IMR-90 (cell line): ENCODE data around the gene ASAP2.

Experiments
- BHLHE40 ChIP-seq: fragments of 150-350 bp; IDR thresholded peaks from 2 replicates; pipeline ENCODE4 v1.6.1; 2016; ENCODE audit warnings: mild to moderate bottlenecking, low read depth, low read length
- CHD1 ChIP-seq: IDR thresholded peaks from 2 replicates; pipeline ENCODE4 v1.6.1; 2012; ENCODE audit warnings: low read depth, low read length, improper control_type of control experiment
- MAFK ChIP-seq: IDR thresholded peaks from 2 replicates; pipeline ENCODE4 v1.6.1; 2012; ENCODE audit warnings: low read depth, low read length, improper control_type of control experiment
- MXI1 ChIP-seq: IDR thresholded peaks from 2 replicates; pipeline ENCODE4 v1.6.1; 2012; ENCODE audit warnings: low read depth, mild to moderate bottlenecking, low read length, moderate library complexity, borderline replicate concordance
- NFE2L2 ChIP-seq: fragments of 150-350 bp; IDR thresholded peaks from 2 replicates; pipeline ENCODE4 v1.6.1; 2016; ENCODE audit warnings: low read depth, mild to moderate bottlenecking, low read length
- POLR2A ChIP-seq: IDR thresholded peaks from 2 replicates; pipeline ENCODE4 v1.6.1; 2012; ENCODE audit warnings: mild to moderate bottlenecking, low read depth, low read length
- RAD21 ChIP-seq: IDR thresholded peaks from 2 replicates; pipeline ENCODE4 v1.6.1; 2012; ENCODE audit warnings: low read length, improper control_type of control experiment
- RFX5 ChIP-seq: IDR thresholded peaks from 2 replicates; pipeline ENCODE4 v1.8.0; 2012; ENCODE audit warnings: low read depth, mild to moderate bottlenecking, low read length, moderate library complexity
- TF ChIP-seq, protein P1 (sequence below): conservative IDR thresholded peaks from 2 replicates; pipeline ENCODE4 v1.5.1; 2012; ENCODE audit warnings: mild to moderate bottlenecking, low read depth, low read length, improper control_type of control experiment
- TF ChIP-seq, protein P2 (sequence below): fragments of 150-350 bp; IDR thresholded peaks from 2 replicates; pipeline ENCODE4 v1.6.1; 2017; ENCODE audit warnings: mild to moderate bottlenecking, antibody characterized with exemption, low read length, low read depth

DNA sequence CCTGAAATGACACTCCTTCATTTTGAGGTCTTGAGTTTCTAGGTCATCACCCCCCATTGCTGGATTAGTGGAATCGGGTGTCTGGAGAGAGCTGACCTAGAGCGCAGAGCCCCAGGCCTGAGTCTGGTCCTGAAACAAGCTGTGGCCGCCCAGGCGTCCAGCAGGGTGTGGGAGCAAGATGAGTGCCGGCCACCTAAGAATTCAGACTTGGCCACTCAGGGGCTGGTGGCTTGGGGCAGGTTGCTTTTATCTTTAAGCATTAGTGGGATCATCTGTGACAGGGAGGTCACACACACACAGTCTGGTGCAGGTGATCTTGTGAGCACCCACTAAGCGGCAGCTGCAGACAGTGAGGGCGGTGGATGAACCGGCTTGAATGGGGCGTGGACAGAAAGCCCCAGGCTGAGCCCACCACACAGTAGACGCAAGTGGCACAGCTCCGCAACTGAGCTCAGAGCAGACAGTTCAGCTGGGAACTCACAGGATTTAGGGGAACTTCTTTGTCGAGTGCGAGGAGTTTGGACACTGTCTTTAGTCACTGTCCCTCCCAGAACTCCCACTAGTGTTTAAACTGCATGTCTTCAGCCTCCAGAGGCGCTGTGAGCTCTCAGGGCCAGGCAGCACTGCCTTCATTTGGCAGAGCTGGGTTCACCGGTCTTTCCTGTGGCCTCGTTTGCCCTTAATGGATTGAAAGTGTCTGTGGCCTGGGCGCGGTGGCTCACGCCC, 195.2 kb downstream of the ASAP2 start:
- TF ChIP-seq POLR2A (no peak), MAFK (no peak), BHLHE40 (no peak), CHD1 (no peak), RFX5 (no peak), RAD21 (no peak), MXI1 (no peak), NFE2L2 (no peak)
- TF ChIP-seq, protein P1, sequence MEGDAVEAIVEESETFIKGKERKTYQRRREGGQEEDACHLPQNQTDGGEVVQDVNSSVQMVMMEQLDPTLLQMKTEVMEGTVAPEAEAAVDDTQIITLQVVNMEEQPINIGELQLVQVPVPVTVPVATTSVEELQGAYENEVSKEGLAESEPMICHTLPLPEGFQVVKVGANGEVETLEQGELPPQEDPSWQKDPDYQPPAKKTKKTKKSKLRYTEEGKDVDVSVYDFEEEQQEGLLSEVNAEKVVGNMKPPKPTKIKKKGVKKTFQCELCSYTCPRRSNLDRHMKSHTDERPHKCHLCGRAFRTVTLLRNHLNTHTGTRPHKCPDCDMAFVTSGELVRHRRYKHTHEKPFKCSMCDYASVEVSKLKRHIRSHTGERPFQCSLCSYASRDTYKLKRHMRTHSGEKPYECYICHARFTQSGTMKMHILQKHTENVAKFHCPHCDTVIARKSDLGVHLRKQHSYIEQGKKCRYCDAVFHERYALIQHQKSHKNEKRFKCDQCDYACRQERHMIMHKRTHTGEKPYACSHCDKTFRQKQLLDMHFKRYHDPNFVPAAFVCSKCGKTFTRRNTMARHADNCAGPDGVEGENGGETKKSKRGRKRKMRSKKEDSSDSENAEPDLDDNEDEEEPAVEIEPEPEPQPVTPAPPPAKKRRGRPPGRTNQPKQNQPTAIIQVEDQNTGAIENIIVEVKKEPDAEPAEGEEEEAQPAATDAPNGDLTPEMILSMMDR, result no peak
- TF ChIP-seq, protein P2, sequence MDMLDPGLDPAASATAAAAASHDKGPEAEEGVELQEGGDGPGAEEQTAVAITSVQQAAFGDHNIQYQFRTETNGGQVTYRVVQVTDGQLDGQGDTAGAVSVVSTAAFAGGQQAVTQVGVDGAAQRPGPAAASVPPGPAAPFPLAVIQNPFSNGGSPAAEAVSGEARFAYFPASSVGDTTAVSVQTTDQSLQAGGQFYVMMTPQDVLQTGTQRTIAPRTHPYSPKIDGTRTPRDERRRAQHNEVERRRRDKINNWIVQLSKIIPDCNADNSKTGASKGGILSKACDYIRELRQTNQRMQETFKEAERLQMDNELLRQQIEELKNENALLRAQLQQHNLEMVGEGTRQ, result no peak
